HepG2 (cell line): ENCODE measurements around the gene PHTF1. TPM values are rescaled to one million over a fixed set of nuclear protein-coding genes. Genes with fewer than 3 reads are reported as not detected.

Experiments
- ARHGAP35 ChIP-seq: sonication (generic); formaldehyde crosslinking; IDR thresholded peaks from 2 replicates; pipeline ENCODE4 v1.9.0; 2022; ENCODE audit warnings: mild to moderate bottlenecking, inconsistent platforms, moderate library complexity, missing genetic modification reagents, borderline replicate concordance
- CENPBD1 ChIP-seq: sonication (generic); formaldehyde crosslinking; IDR thresholded peaks from 2 replicates; pipeline ENCODE4 v1.8.0; 2022; ENCODE audit warnings: missing genetic modification reagents, low read depth, mild to moderate bottlenecking, borderline replicate concordance
- CENPT ChIP-seq: sonication (generic); formaldehyde crosslinking; IDR thresholded peaks from 2 replicates; pipeline ENCODE4 v1.8.0; 2022; ENCODE audit warnings: low read depth, mild to moderate bottlenecking, moderate library complexity, missing genetic modification reagents
- FOSL1 ChIP-seq: sonication (generic); formaldehyde crosslinking; IDR thresholded peaks from 2 replicates; pipeline ENCODE4 v1.9.0; 2021; ENCODE audit warnings: missing genetic modification reagents, borderline replicate concordance
- MTF2 ChIP-seq: sonication (generic); formaldehyde crosslinking; IDR thresholded peaks from 2 replicates; pipeline ENCODE4 v1.5.0; 2020; ENCODE audit warnings: missing genetic modification reagents, borderline replicate concordance
- NKX3-1 ChIP-seq: sonication (generic); formaldehyde crosslinking; IDR thresholded peaks from 2 replicates; pipeline ENCODE4 v1.5.0; 2020; ENCODE audit warnings: missing genetic modification reagents
- PAWR ChIP-seq: sonication (generic); formaldehyde crosslinking; IDR thresholded peaks from 2 replicates; pipeline ENCODE4 v1.4.0; 2020; ENCODE audit warnings: missing genetic modification reagents, mild to moderate bottlenecking, borderline replicate concordance
- PCBP1 ChIP-seq: fragments of 200-400 bp; formaldehyde crosslinking; IDR thresholded peaks from 2 replicates; pipeline ENCODE4 v1.6.1; 2017; ENCODE audit warnings: mild to moderate bottlenecking, low read depth, low read length, borderline replicate concordance
- RARG ChIP-seq: sonication (generic); formaldehyde crosslinking; IDR thresholded peaks from 2 replicates; pipeline ENCODE4 v1.4.0; 2020; ENCODE audit warnings: low read depth, mild to moderate bottlenecking, missing genetic modification reagents
- RERE ChIP-seq: IDR thresholded peaks from 2 replicates; pipeline ENCODE4 v1.6.1; 2016; ENCODE audit warnings: low read depth, missing genetic modification reagents, missing compliant biosample characterization
- RFX1 ChIP-seq: fragments of 450-650 bp; IDR thresholded peaks from 2 replicates; pipeline ENCODE4 v1.6.1; 2017
- SKI ChIP-seq: fragments of 450-650 bp; IDR thresholded peaks from one replicate; pipeline ENCODE4 v1.6.1; 2018; ENCODE audit warnings: mild to moderate bottlenecking; ENCODE audit not compliant: partially characterized antibody
- SMAD1 ChIP-seq: sonication (generic); formaldehyde crosslinking; IDR thresholded peaks from 2 replicates; pipeline ENCODE4 v1.4.0; 2020; ENCODE audit warnings: missing genetic modification reagents, low read depth, mild to moderate bottlenecking, borderline replicate concordance
- THAP11 ChIP-seq: IDR thresholded peaks from 2 replicates; pipeline ENCODE4 v1.6.1; 2016; ENCODE audit warnings: missing biosample characterization, missing genetic modification reagents
- ZBTB33 ChIP-seq: sonication (generic); formaldehyde crosslinking; IDR thresholded peaks from 2 replicates; pipeline ENCODE4 v1.4.0; 2020; ENCODE audit warnings: missing genetic modification reagents
- ZFP37 ChIP-seq: sonication (generic); formaldehyde crosslinking; IDR thresholded peaks from 2 replicates; pipeline ENCODE4 v1.4.0; 2020; ENCODE audit warnings: missing genetic modification reagents, borderline replicate concordance
- ZNF367 ChIP-seq: sonication (generic); formaldehyde crosslinking; IDR thresholded peaks from 2 replicates; pipeline ENCODE4 v1.4.0; 2020; ENCODE audit warnings: missing genetic modification reagents, borderline replicate concordance
- ZNF382 ChIP-seq: sonication (generic); formaldehyde crosslinking; IDR thresholded peaks from 2 replicates; pipeline ENCODE4 v1.5.0; 2020; ENCODE audit warnings: missing genetic modification reagents, mild to moderate bottlenecking, borderline replicate concordance
- ZNF468 ChIP-seq: sonication (generic); formaldehyde crosslinking; IDR thresholded peaks from 2 replicates; pipeline ENCODE4 v1.8.0; 2022; ENCODE audit warnings: mild to moderate bottlenecking, moderate library complexity, missing genetic modification reagents
- ZNF557 ChIP-seq: sonication (generic); formaldehyde crosslinking; IDR thresholded peaks from 2 replicates; pipeline ENCODE4 v1.4.0; 2020; ENCODE audit warnings: missing genetic modification reagents
- ZNF670 ChIP-seq: sonication (generic); formaldehyde crosslinking; IDR thresholded peaks from 2 replicates; pipeline ENCODE4 v1.8.0; 2022; ENCODE audit warnings: mild to moderate bottlenecking, missing genetic modification reagents, borderline replicate concordance
- ZSCAN22 ChIP-seq: sonication (generic); formaldehyde crosslinking; IDR thresholded peaks from 2 replicates; pipeline ENCODE4 v1.4.0; 2020; ENCODE audit warnings: mild to moderate bottlenecking, missing genetic modification reagents
- ZSCAN31 ChIP-seq: sonication (generic); formaldehyde crosslinking; IDR thresholded peaks from 2 replicates; pipeline ENCODE4 v1.5.0; 2020; ENCODE audit warnings: low read depth, mild to moderate bottlenecking, missing genetic modification reagents
- polyA plus RNA-seq, 8 experiments: library from polyadenylated mRNA; depleted of rRNA in 3 of 8; stranded (reverse) in 7 of 8; unstranded in 1 of 8; fragments of >200 nt; fragmentation: Illumina TruSeq in 4 of 8; extraction: Trizol in 4 of 8; gene quantifications; 2 replicates each; pipeline versions ENCODE4 v1.2.1 to v1.2.3, GENCODE V29; 2011 to 2016; ENCODE audit warnings: low read depth in 4 of 8, missing spikeins in 1 of 8, mixed read lengths in 1 of 8; ENCODE audit not compliant: insufficient read depth in 1 of 8
- total RNA-seq, 5 experiments: library from RNA; depleted of rRNA; stranded (reverse); fragments of >200 nt; fragmentation: Illumina TruSeq; extraction: Trizol; gene quantifications; 2 replicates each; pipeline ENCODE4 v1.2.3, GENCODE V29; 2016; ENCODE audit warnings: low read depth in 1 of 5

The PHTF1 gene
- total and polyA plus RNA-seq, 2 of the 13 experiments (the other 11 are each of a cell fraction or from before 2014, with no cell fraction given), result 5.0 to 19.7 TPM

- no peak for TF ChIP-seq RERE (CRISPR knock-in tag)
- TF ChIP-seq MTF2 (CRISPR knock-in tag), result no peak
- no peak for TF ChIP-seq FOSL1 (CRISPR knock-in tag)
- no peak for TF ChIP-seq ZNF382 (CRISPR knock-in tag)
- no peak for TF ChIP-seq PCBP1
- TF ChIP-seq THAP11 (CRISPR knock-in tag), result peak; percentile 74; the same call in 1 of the 2 replicates
- no peak for TF ChIP-seq PAWR (CRISPR knock-in tag)
- no peak; the same call in 1 of the 2 replicates for TF ChIP-seq NKX3-1 (CRISPR knock-in tag)
- no peak for TF ChIP-seq RARG (CRISPR knock-in tag)
- no peak for TF ChIP-seq ARHGAP35
- TF ChIP-seq CENPT (CRISPR knock-in tag), result no peak
- no peak for TF ChIP-seq ZFP37
- 0 out of 2 replicates have a peak, but pooled peaks have one; percentile 22 for TF ChIP-seq RFX1
- no peak for TF ChIP-seq ZBTB33 (CRISPR knock-in tag)
- TF ChIP-seq SMAD1 (CRISPR knock-in tag), result no peak; the same call in 1 of the 2 replicates
- peak; percentile 71 for TF ChIP-seq SKI
- TF ChIP-seq ZNF557 (CRISPR knock-in tag), result no peak
- no peak for TF ChIP-seq CENPBD1
- peak; percentile 68; the same call in 1 of the 2 replicates for TF ChIP-seq ZSCAN31
- TF ChIP-seq ZNF468, result no peak
- peak; percentile 92 for TF ChIP-seq ZNF670
- TF ChIP-seq ZSCAN22 (CRISPR knock-in tag), result 0 out of 2 replicates have a peak, but pooled peaks have one; percentile 6
- TF ChIP-seq ZNF367 (CRISPR knock-in tag), result no peak
Observed at GRCh38 chr1:113759333-113760101, at the start of gene PHTF1 (continued).
